Glomerular endothelial cell (primary cell): ENCODE results near the gene RECQL5. TPM values are rescaled to one million over a fixed set of nuclear protein-coding genes. Genes with fewer than 3 reads are reported as not detected.

Experiments used
- DNase-seq: peaks from one replicate; pipeline ENCODE4 v3.0.0-alpha.2; 2011; ENCODE audit warnings: low read depth, low spot score; ENCODE audit errors: extremely low read depth
- total RNA-seq: library from RNA; depleted of rRNA; stranded (reverse); fragments of >200 nt; gene quantifications from 2 replicates; pipeline ENCODE4 v1.2.3, GENCODE V29; 2015

Gene RECQL5
- total RNA-seq, 1 donor from 2014 or later = 28.1 TPM

GRCh38 chr17:75634754-75635609 is 32.0 kb downstream of the RECQL5 start:
- no peak for DNase-seq

GRCh38 chr17:75634376-75634740 is 32.6 kb downstream of the RECQL5 start:
- no peak for DNase-seq

- peak; percentile 50 for DNase-seq
Measured at GRCh38 chr17:75633486-75634375, 33.2 kb downstream of the RECQL5 start.

GRCh38 chr17:75632863-75633485 is 34.0 kb downstream of the RECQL5 start, which contains the start of gene SMIM5:
SMIM5 (plus strand) TSS chr17:75633434; CDS start chr17:75640202, 6,768 bp downstream.
- no peak for DNase-seq

GRCh38 chr17:75632428-75632827 is 34.5 kb downstream of the RECQL5 start:
- no peak for DNase-seq

- DNase-seq = no peak
Measured at GRCh38 chr17:75631353-75631752, 35.6 kb downstream of the RECQL5 start.

GRCh38 chr17:75630071-75630917 is 36.7 kb downstream of the RECQL5 start:
- DNase-seq = no peak

- no peak for DNase-seq
Measured at GRCh38 chr17:75629157-75629556, 37.8 kb downstream of the RECQL5 start.

GRCh38 chr17:75628425-75628824 is 38.5 kb downstream of the RECQL5 start:
- DNase-seq = no peak

- no peak for DNase-seq
Measured at GRCh38 chr17:75627094-75627493, 39.9 kb downstream of the RECQL5 start.

GRCh38 chr17:75626496-75627038 is 40.4 kb downstream of the RECQL5 start:
- no peak for DNase-seq

- no peak for DNase-seq
Measured at GRCh38 chr17:75625813-75626486, 41.0 kb downstream of the RECQL5 start.

GRCh38 chr17:75624714-75625345 is 42.1 kb downstream of the RECQL5 start:
- no peak for DNase-seq

- DNase-seq = no peak
Measured at GRCh38 chr17:75624021-75624420, 42.9 kb downstream of the RECQL5 start.

- no peak for DNase-seq
Measured at GRCh38 chr17:75623386-75623785, 43.6 kb downstream of the RECQL5 start.

- no peak for DNase-seq
Measured at GRCh38 chr17:75622771-75623273, 44.1 kb downstream of the RECQL5 start.

GRCh38 chr17:75622076-75622475 is 44.9 kb downstream of the RECQL5 start:
- no peak for DNase-seq

- no peak for DNase-seq
Measured at GRCh38 chr17:75621489-75621888, 45.5 kb downstream of the RECQL5 start.
